SU-DHL-6 (cell line): ENCODE results near the gene AJAP1.

Experiments
- H2AFZ ChIP-seq: fragments of 200-600 bp; sonication (generic); 2 replicates; pipeline ENCODE4 v1.6.1; 2014; ENCODE audit warnings: low read depth, mild to moderate bottlenecking, moderate library complexity, mixed read lengths, antibody characterized with exemption, low read length; ENCODE audit not compliant: severe bottlenecking
- H3F3A ChIP-seq: fragments of 200-600 bp; shearing (Covaris generic); 2 replicates; pipeline ENCODE4 v1.6.0; 2016; ENCODE audit warnings: antibody characterized with exemption, mild to moderate bottlenecking; ENCODE audit not compliant: insufficient read depth
- H3K27ac ChIP-seq: fragments of 200-600 bp; sonication (generic); 2 replicates; pipeline ENCODE4 v1.5.1; 2016; ENCODE audit warnings: low read depth, mild to moderate bottlenecking, low read length, moderate library complexity, mixed read lengths
- H3K27me3 ChIP-seq: fragments of 200-600 bp; sonication (generic), shearing (Covaris generic); 2 replicates; pipeline ENCODE4 v1.6.0; 2014; ENCODE audit warnings: mild to moderate bottlenecking, low read length
- H3K36me3 ChIP-seq: fragments of 200-600 bp; sonication (generic); 2 replicates; pipeline ENCODE4 v1.6.1; 2014; ENCODE audit warnings: mild to moderate bottlenecking, low read length, mixed read lengths
- H3K4me2 ChIP-seq: fragments of 300-600, 200-600 bp; shearing (Covaris generic), sonication (generic); 2 replicates; pipeline ENCODE4 v1.6.0; 2014; ENCODE audit warnings: low read length, low read depth, mild to moderate bottlenecking; ENCODE audit not compliant: poor library complexity, severe bottlenecking
- H3K4me3 ChIP-seq: fragments of 200-600 bp; sonication (generic); 2 replicates; pipeline ENCODE4 v1.5.1; 2014; ENCODE audit warnings: antibody characterized with exemption, low read length, mild to moderate bottlenecking, mixed read lengths; ENCODE audit not compliant: insufficient read depth, poor library complexity, severe bottlenecking
- H3K79me2 ChIP-seq: fragments of 200-600 bp; sonication (generic); 2 replicates; pipeline ENCODE4 v1.6.1; 2014; ENCODE audit warnings: mild to moderate bottlenecking, low read length, moderate library complexity; ENCODE audit not compliant: insufficient read depth
- H3K9ac ChIP-seq: fragments of 200-600 bp; sonication (generic); 2 replicates; pipeline ENCODE4 v1.7.0; 2014; ENCODE audit warnings: mild to moderate bottlenecking, low read length
- H3K9me2 ChIP-seq: fragments of 200-600 bp; sonication (generic); replicated peaks from 2 replicates; pipeline ENCODE4 v1.6.1; 2014; ENCODE audit warnings: low read length; ENCODE audit not compliant: insufficient read depth
- H3K9me3 ChIP-seq: fragments of 200-600 bp; sonication (generic); 2 replicates; pipeline ENCODE4 v1.6.1; 2014; ENCODE audit warnings: low read length, mixed read lengths; ENCODE audit not compliant: insufficient read depth
- H4K20me1 ChIP-seq: fragments of 200-600 bp; sonication (generic); 2 replicates; pipeline ENCODE4 v1.6.1; 2014; ENCODE audit warnings: low read depth, mild to moderate bottlenecking, antibody characterized with exemption, low read length, moderate library complexity, mixed read lengths
- CTCF ChIP-seq: fragments of 200-600 bp; sonication (generic); IDR thresholded peaks from one replicate; pipeline ENCODE4 v1.5.1; 2017; ENCODE audit warnings: antibody characterized with exemption, mild to moderate bottlenecking, low read length, moderate library complexity; ENCODE audit not compliant: insufficient read depth, poor library complexity, severe bottlenecking
- EZH2phosphoT487 ChIP-seq: fragments of 200-600 bp; sonication (generic), shearing (Covaris generic); conservative IDR thresholded peaks from 2 replicates; pipeline ENCODE4 v1.6.1; 2018; ENCODE audit warnings: mild to moderate bottlenecking, antibody characterized with exemption, low read length, moderate library complexity, mixed read lengths

The AJAP1 gene

DNA sequence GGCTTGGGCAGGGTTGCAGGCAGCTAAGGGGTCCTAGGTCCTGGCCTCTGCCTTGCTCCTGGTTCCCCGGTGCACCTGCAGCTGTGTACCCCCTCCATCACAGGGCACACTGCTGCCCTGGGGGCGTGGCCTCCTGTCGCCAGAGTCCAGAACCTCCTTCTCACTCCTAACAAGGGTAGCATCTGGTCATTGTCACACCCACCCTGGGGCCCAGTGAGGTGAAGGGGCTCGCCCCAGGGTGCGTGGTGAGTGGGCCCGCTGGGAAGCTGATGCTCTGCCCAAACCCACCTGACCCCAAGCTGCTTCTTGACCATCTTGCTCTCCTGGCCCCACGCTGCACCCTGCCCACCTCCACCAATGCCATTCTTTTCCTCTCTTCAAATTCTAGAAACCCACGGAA is 44.5 kb downstream of the AJAP1 start:
- Histone ChIP-seq H3K27ac (no peak overlapping the region), H3K36me3 (no peaks in the 10 kb centered on the region), H3K79me2 (no peaks in the 10 kb centered on the region), H3K9me3 (no peaks in the 10 kb centered on the region), H3K4me2 (no peak overlapping the region), H3K9ac (no peak overlapping the region), H3K27me3 (no peaks in the 10 kb centered on the region), H4K20me1 (no peaks in the 10 kb centered on the region), H3F3A (no peaks in the 10 kb centered on the region), H2AFZ (no peak overlapping the region), H3K9me2 (no peaks in the 10 kb centered on the region), H3K4me3 (no peak overlapping the region)
- TF ChIP-seq EZH2phosphoT487 (no peak), CTCF (no peak)

GRCh38 chr1:4699376-4700301 is 45.2 kb downstream of the AJAP1 start:
- no peak for TF ChIP-seq EZH2phosphoT487
- no peak for TF ChIP-seq CTCF
- Histone ChIP-seq H4K20me1 (no peaks in the 10 kb centered on the region), H3F3A (no peaks in the 10 kb centered on the region), H3K27ac (no peak overlapping the region), H3K9me3 (no peaks in the 10 kb centered on the region), H3K4me3 (no peak overlapping the region), H3K9ac (no peak overlapping the region), H3K9me2 (no peaks in the 10 kb centered on the region), H3K4me2 (no peak overlapping the region), H3K36me3 (no peaks in the 10 kb centered on the region), H3K79me2 (no peaks in the 10 kb centered on the region), H3K27me3 (no peaks in the 10 kb centered on the region), H2AFZ (no peak overlapping the region)

GRCh38 chr1:4700801-4701200 is 46.4 kb downstream of the AJAP1 start:
- Histone ChIP-seq H3K4me2 (no peak overlapping the region), H3K36me3 (no peaks in the 10 kb centered on the region), H3K9me3 (no peaks in the 10 kb centered on the region), H3K9me2 (no peaks in the 10 kb centered on the region), H3K4me3 (no peak overlapping the region), H3K27ac (no peak overlapping the region), H3K79me2 (no peaks in the 10 kb centered on the region), H3K9ac (no peak overlapping the region), H3F3A (no peaks in the 10 kb centered on the region), H2AFZ (no peak overlapping the region), H4K20me1 (no peaks in the 10 kb centered on the region), H3K27me3 (no peaks in the 10 kb centered on the region)
- TF ChIP-seq CTCF (no peak), EZH2phosphoT487 (no peak)
